ENCODE results near the gene ATL2. TPM values are rescaled to one million over a fixed set of nuclear protein-coding genes. Genes with fewer than 3 reads are reported as not detected.
"Not testable (repeated sequence)": the region's sequence is repeated elsewhere in the genome, so short reads cannot be mapped to it uniquely, and the experiment has no call there.

The ATL2 gene
- total RNA-seq = 47.0 TPM

GRCh38 chr2:38377050-38377828 lies at the start of gene ATL2:
Gene ATL2 (minus strand): TSS chr2:38377273. CDS start chr2:38377260, 13 bp downstream.
- ATAC-seq = peak; percentile 89
- DNase-seq (ENCODE audit: low spot score) = peak; percentile 98

GRCh38 chr2:38423763-38424162 lies 46.7 kb upstream of the ATL2 start:
- no peak for DNase-seq (ENCODE audit: low spot score)
- ATAC-seq = no peak

- ATAC-seq (peak; percentile 95), DNase-seq (ENCODE audit: low spot score) (peak; percentile 60)
Measured at GRCh38 chr2:38421274-38422056, 44.4 kb upstream of the ATL2 start.

GRCh38 chr2:38419499-38419898 lies 42.4 kb upstream of the ATL2 start:
- ATAC-seq (no peak), DNase-seq (ENCODE audit: low spot score) (no peak)

GRCh38 chr2:38418735-38419134 lies 41.7 kb upstream of the ATL2 start:
- ATAC-seq (no peak), DNase-seq (ENCODE audit: low spot score) (no peak)

GRCh38 chr2:38417745-38418689 lies 40.9 kb upstream of the ATL2 start:
- no peak for DNase-seq (ENCODE audit: low spot score)
- ATAC-seq = no peak

GRCh38 chr2:38416296-38417036 lies 39.4 kb upstream of the ATL2 start:
- no peak for ATAC-seq
- DNase-seq (ENCODE audit: low spot score) = no peak

- DNase-seq (ENCODE audit: low spot score) (no peak), ATAC-seq (no peak)
Measured at GRCh38 chr2:38415728-38416291, 38.7 kb upstream of the ATL2 start.

GRCh38 chr2:38415023-38415422 lies 38.0 kb upstream of the ATL2 start:
- peak; percentile 88 for ATAC-seq
- no peak for DNase-seq (ENCODE audit: low spot score)

GRCh38 chr2:38412235-38412871 lies 35.3 kb upstream of the ATL2 start:
- not testable (repeated sequence) for DNase-seq (ENCODE audit: low spot score); ATAC-seq

GRCh38 chr2:38409156-38410102 lies 32.4 kb upstream of the ATL2 start:
- DNase-seq (ENCODE audit: low spot score) (peak; percentile 67), ATAC-seq (peak; percentile 54)

GRCh38 chr2:38407111-38407682 lies 30.1 kb upstream of the ATL2 start:
- peak; percentile 71 for ATAC-seq
- DNase-seq (ENCODE audit: low spot score) = peak; percentile 82

GRCh38 chr2:38406597-38407110 lies 29.6 kb upstream of the ATL2 start:
- DNase-seq (ENCODE audit: low spot score) (peak; percentile 77), ATAC-seq (peak; percentile 30)

- ATAC-seq (no peak), DNase-seq (ENCODE audit: low spot score) (no peak)
Measured at GRCh38 chr2:38405917-38406596, 29.0 kb upstream of the ATL2 start.

GRCh38 chr2:38400513-38400912 lies 23.4 kb upstream of the ATL2 start:
- no peak for ATAC-seq
- no peak for DNase-seq (ENCODE audit: low spot score)

GRCh38 chr2:38398739-38399138 lies 21.7 kb upstream of the ATL2 start:
- no peak for DNase-seq (ENCODE audit: low spot score)
- ATAC-seq = no peak

GRCh38 chr2:38394903-38395341 lies 17.8 kb upstream of the ATL2 start:
- DNase-seq (ENCODE audit: low spot score) (no peak), ATAC-seq (no peak)
